ENCODE measurements around the gene MEF2D. TPM values are rescaled to one million over a fixed set of nuclear protein-coding genes. Genes with fewer than 3 reads are reported as not detected.

MEF2D gene
- total RNA-seq, 1 experiment from 2014 or later: 54.1 TPM

DNA sequence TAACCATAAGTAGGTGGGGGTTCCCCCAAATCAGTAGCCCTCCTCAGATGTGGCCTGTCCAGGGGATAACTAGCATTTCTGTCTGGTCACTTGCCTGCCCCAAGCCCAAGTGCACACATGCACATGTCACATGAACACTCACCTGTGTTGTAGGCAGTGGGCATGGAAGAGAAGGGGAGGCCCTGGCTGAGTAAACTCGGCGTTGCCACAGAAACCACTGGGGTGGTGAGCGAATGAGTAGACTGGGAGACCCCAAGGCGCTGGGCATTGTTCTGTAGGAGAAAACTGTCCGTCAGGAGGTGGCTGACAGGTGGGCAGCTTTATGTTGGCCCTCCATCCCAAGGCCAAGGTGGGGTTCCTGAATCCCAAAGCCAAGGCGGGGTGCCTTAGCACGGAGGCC lies 25.6 kb downstream of the MEF2D start:
- intact Hi-C loops (cut with micrococcal nuclease; ENCODE audit: unreplicated experiment): loop anchor here (5.0 kb wide), 1 partner anchor 97 kb away; the partner anchor contains the start of gene IQGAP3
- Mint-ChIP-seq H3K27ac (ENCODE audit: unreplicated experiment) (no peak overlapping the region), H3K9me3 (ENCODE audit: low read depth, unreplicated experiment) (no peaks in the 10 kb centered on the region), H3K36me3 (ENCODE audit: insufficient read depth, unreplicated experiment) (peaks cover 67% of the 10 kb centered on the region), H3K27me3 (ENCODE audit: unreplicated experiment) (no peaks in the 10 kb centered on the region), H3K4me1 (ENCODE audit: low read depth, unreplicated experiment) (peaks cover 32% of the 10 kb centered on the region), H3K4me3 (ENCODE audit: low read depth, unreplicated experiment) (no peak overlapping the region)
- TF ChIP-seq, protein P1, sequence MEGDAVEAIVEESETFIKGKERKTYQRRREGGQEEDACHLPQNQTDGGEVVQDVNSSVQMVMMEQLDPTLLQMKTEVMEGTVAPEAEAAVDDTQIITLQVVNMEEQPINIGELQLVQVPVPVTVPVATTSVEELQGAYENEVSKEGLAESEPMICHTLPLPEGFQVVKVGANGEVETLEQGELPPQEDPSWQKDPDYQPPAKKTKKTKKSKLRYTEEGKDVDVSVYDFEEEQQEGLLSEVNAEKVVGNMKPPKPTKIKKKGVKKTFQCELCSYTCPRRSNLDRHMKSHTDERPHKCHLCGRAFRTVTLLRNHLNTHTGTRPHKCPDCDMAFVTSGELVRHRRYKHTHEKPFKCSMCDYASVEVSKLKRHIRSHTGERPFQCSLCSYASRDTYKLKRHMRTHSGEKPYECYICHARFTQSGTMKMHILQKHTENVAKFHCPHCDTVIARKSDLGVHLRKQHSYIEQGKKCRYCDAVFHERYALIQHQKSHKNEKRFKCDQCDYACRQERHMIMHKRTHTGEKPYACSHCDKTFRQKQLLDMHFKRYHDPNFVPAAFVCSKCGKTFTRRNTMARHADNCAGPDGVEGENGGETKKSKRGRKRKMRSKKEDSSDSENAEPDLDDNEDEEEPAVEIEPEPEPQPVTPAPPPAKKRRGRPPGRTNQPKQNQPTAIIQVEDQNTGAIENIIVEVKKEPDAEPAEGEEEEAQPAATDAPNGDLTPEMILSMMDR (IDR thresholded peaks at IDR 0.05; ENCODE audit: unreplicated experiment): no peak
- BruUV-seq (replicated peaks): no TSS peak
- CTCF ChIA-PET: no interaction called here
- DNase-seq: no peak

- TF ChIP-seq, protein P1 (IDR thresholded peaks at IDR 0.05; ENCODE audit: unreplicated experiment): no peak
- intact Hi-C loops (cut with micrococcal nuclease; ENCODE audit: unreplicated experiment): loop anchor here (1.0 to 5.0 kb wide), 3 partner anchors 14 to 101 kb away; partner anchors contain the start of gene IQGAP3
- peak; percentile 93 for DNase-seq
- Mint-ChIP-seq H3K27ac (ENCODE audit: unreplicated experiment) (peak overlapping the region; percentile 66), H3K4me1 (ENCODE audit: low read depth, unreplicated experiment) (peaks cover 34% of the 10 kb centered on the region), H3K9me3 (ENCODE audit: low read depth, unreplicated experiment) (no peaks in the 10 kb centered on the region), H3K27me3 (ENCODE audit: unreplicated experiment) (no peaks in the 10 kb centered on the region), H3K4me3 (ENCODE audit: low read depth, unreplicated experiment) (peak overlapping the region; percentile 27), H3K36me3 (ENCODE audit: insufficient read depth, unreplicated experiment) (peaks cover 78% of the 10 kb centered on the region)
- BruUV-seq (replicated peaks): no TSS peak
- CTCF ChIA-PET: interaction anchor here (0.7 to 2.1 kb wide), 6 partner anchors 9 to 273 kb away, joined by 3 to 12 read pairs (median 5); partner anchors contain the start of gene MEF2D
These were observed 28.8 kb downstream of the MEF2D start for GRCh38 chr1:156471496-156472490.

GRCh38 chr1:156470473-156470872 lies 30.1 kb downstream of the MEF2D start:
- H3K9me3 Mint-ChIP-seq (ENCODE audit: low read depth, unreplicated experiment): no peaks in the 10 kb centered on the region
- CTCF ChIA-PET: no interaction called here
- TF ChIP-seq, protein P1 (IDR thresholded peaks at IDR 0.05; ENCODE audit: unreplicated experiment): no peak
- H3K27ac Mint-ChIP-seq (ENCODE audit: unreplicated experiment): no peak overlapping the region
- BruUV-seq (replicated peaks): no TSS peak
- H3K27me3 Mint-ChIP-seq (ENCODE audit: unreplicated experiment): no peaks in the 10 kb centered on the region
- DNase-seq: no peak
- intact Hi-C loops (cut with micrococcal nuclease; ENCODE audit: unreplicated experiment): loop anchor here (2.0 to 5.0 kb wide), 2 partner anchors 28 to 102 kb away; partner anchors contain the start of gene IQGAP3
- H3K4me3 Mint-ChIP-seq (ENCODE audit: low read depth, unreplicated experiment): no peak overlapping the region
- H3K4me1 Mint-ChIP-seq (ENCODE audit: low read depth, unreplicated experiment): peaks cover 47% of the 10 kb centered on the region
- peaks cover 78% of the 10 kb centered on the region for H3K36me3 Mint-ChIP-seq (ENCODE audit: insufficient read depth, unreplicated experiment)

DNA sequence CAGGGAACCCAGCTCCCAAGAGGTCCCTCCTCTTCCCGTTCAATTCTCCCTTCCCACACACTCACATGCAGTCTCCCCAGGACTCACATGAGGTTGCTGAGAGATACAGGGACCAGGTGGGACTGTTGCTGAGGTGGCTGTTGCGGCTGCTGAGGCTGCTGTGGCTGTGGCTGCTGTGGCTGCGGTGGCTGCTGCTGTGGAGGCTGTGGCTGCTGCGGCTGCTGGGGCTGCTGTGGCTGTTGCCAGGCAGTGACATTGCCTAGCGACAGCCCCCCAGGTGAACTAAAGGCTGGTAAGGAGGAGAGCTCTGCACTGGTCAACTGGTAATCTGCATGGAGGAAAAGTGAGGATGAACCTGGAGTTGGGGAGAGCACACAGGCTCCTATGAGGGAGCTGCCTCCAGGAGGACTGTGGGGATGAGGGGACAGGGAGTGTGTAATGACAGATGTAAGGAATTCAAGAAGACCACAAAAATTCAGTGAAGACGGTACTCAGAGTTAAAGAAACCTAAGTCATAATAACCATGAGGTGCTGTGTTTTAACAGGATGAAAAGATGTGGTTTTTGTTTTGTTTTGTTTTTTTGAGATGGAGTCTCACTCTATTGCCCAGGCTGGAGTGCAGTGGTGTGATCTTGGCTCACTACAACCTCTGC lies 31.8 kb downstream of the MEF2D start:
- CTCF ChIA-PET: interaction anchor here (0.8 to 2.0 kb wide), 2 partner anchors 11 to 23 kb away, joined by 3 to 5 read pairs; no protein-coding TSS in a partner anchor
- Mint-ChIP-seq H3K4me1 (ENCODE audit: low read depth, unreplicated experiment) (peaks cover 52% of the 10 kb centered on the region), H3K9me3 (ENCODE audit: low read depth, unreplicated experiment) (no peaks in the 10 kb centered on the region), H3K4me3 (ENCODE audit: low read depth, unreplicated experiment) (no peak overlapping the region), H3K36me3 (ENCODE audit: insufficient read depth, unreplicated experiment) (peaks cover 74% of the 10 kb centered on the region), H3K27ac (ENCODE audit: unreplicated experiment) (peak overlapping the region; percentile 75), H3K27me3 (ENCODE audit: unreplicated experiment) (no peaks in the 10 kb centered on the region)
- TF ChIP-seq, protein P1 (IDR thresholded peaks at IDR 0.05; ENCODE audit: unreplicated experiment): no peak
- DNase-seq: no peak
- no TSS peak for BruUV-seq (replicated peaks)
- intact Hi-C loops (cut with micrococcal nuclease; ENCODE audit: unreplicated experiment): no loop called here
